Astrocyte (in vitro differentiated cells and primary cell): Measurements from ENCODE around the gene SHROOM3. TPM values are rescaled to one million over a fixed set of nuclear protein-coding genes. Genes with fewer than 3 reads are reported as not detected.

ENCODE experiments used
- DNase-seq: peaks from one replicate; pipeline ENCODE4 v3.0.0-alpha.2; 2010; ENCODE audit warnings: low read depth
- FAIRE-seq: peaks from 2 replicates; lab custom pipeline; 2011; peaks lifted over from hg19 to GRCh38; lab: Jason Lieb, UNC
- H2AFZ ChIP-seq: 2 replicates; pipeline ENCODE4 v1.6.0; 2012; ENCODE audit warnings: low read depth, low read length, inconsistent platforms
- H3K27ac ChIP-seq: 2 replicates; pipeline ENCODE4 v1.5.1; 2011; ENCODE audit warnings: low read depth, low read length, inconsistent platforms
- H3K27me3 ChIP-seq: 2 replicates; pipeline ENCODE4 v1.6.0; 2011; ENCODE audit warnings: low read length, inconsistent platforms; ENCODE audit not compliant: insufficient read depth
- H3K36me3 ChIP-seq: 2 replicates; pipeline ENCODE4 v1.5.1; 2011; ENCODE audit warnings: low read length, inconsistent platforms; ENCODE audit not compliant: insufficient read depth
- H3K4me1 ChIP-seq: 2 replicates; pipeline ENCODE4 v1.5.1; 2011; ENCODE audit warnings: low read length, inconsistent platforms; ENCODE audit not compliant: insufficient read depth
- H3K4me2 ChIP-seq: 2 replicates; pipeline ENCODE4 v1.6.0; 2012; ENCODE audit warnings: low read length, inconsistent platforms
- H3K4me3 ChIP-seq: 2 replicates; pipeline ENCODE4 v1.5.1; 2011; ENCODE audit warnings: low read depth, mild to moderate bottlenecking, low read length, inconsistent platforms; ENCODE audit not compliant: insufficient read depth
- H3K79me2 ChIP-seq: 2 replicates; pipeline ENCODE4 v1.6.0; 2012; ENCODE audit warnings: mild to moderate bottlenecking, low read length, inconsistent platforms; ENCODE audit not compliant: insufficient read depth
- H3K9ac ChIP-seq: 2 replicates; pipeline ENCODE4 v1.6.0; 2012; ENCODE audit warnings: mild to moderate bottlenecking, low read length, inconsistent platforms
- H3K9me3 ChIP-seq: 2 replicates; pipeline ENCODE4 v1.5.1; 2012; ENCODE audit warnings: low read depth, mild to moderate bottlenecking, low read length, inconsistent platforms; ENCODE audit not compliant: insufficient read depth
- H4K20me1 ChIP-seq: 2 replicates; pipeline ENCODE4 v1.6.0; 2012; ENCODE audit warnings: low read length, inconsistent platforms; ENCODE audit not compliant: insufficient read depth
- H3K27ac Mint-ChIP-seq: one replicate; pipeline ENCODE4 v1.8.0; 2021; ENCODE audit warnings: mild to moderate bottlenecking, mixed read lengths; ENCODE audit not compliant: unreplicated experiment
- H3K27me3 Mint-ChIP-seq: one replicate; pipeline ENCODE4 v1.8.0; 2021; ENCODE audit warnings: low read depth, mixed read lengths; ENCODE audit not compliant: unreplicated experiment
- H3K36me3 Mint-ChIP-seq: one replicate; pipeline ENCODE4 v1.8.0; 2021; ENCODE audit warnings: low read depth, mixed read lengths; ENCODE audit not compliant: unreplicated experiment
- H3K4me1 Mint-ChIP-seq: one replicate; pipeline ENCODE4 v1.8.0; 2021; ENCODE audit warnings: low read depth, mixed read lengths; ENCODE audit not compliant: unreplicated experiment
- H3K4me3 Mint-ChIP-seq: one replicate; pipeline ENCODE4 v1.8.0; 2021; ENCODE audit warnings: mild to moderate bottlenecking, moderate library complexity, mixed read lengths; ENCODE audit not compliant: unreplicated experiment
- H3K9me3 Mint-ChIP-seq: one replicate; pipeline ENCODE4 v1.8.0; 2021; ENCODE audit warnings: mild to moderate bottlenecking, mixed read lengths; ENCODE audit not compliant: unreplicated experiment
- CTCF ChIP-seq: IDR thresholded peaks from 2 replicates; pipeline ENCODE4 v1.5.1; 2011; ENCODE audit warnings: low read depth, mild to moderate bottlenecking, inconsistent platforms, low read length, moderate library complexity; ENCODE audit not compliant: insufficient read depth
- EZH2 ChIP-seq: IDR thresholded peaks from 2 replicates; pipeline ENCODE4 v1.6.1; 2012; ENCODE audit warnings: mild to moderate bottlenecking, low read length, inconsistent platforms; ENCODE audit not compliant: insufficient read depth
- total RNA-seq: library from RNA; stranded (reverse); gene quantifications from 2 replicates; pipeline ENCODE4 v1.2.1, GENCODE V29; 2021

SHROOM3 gene
- total RNA-seq, 1 donor from 2014 or later: 64.6 TPM

DNA sequence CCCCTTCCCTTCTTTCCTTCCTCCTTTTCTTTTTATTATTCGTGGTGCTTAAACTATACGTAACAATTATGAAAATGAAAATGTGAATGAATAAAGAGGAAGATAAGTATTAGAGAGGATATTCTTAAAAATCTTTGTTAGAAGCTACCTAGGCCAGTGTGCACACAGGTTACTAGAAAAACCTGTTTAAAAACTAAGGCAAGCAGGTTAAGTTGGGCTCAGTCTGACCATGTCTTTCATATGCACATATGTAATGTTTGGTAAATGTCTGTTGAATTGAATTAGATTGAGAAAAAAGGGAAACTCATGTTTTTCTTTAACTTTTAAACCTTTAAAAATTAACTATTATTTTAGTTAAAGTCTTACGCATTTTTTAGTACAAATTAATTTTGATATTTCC is 7.8 kb downstream of the SHROOM3 start:
- Histone ChIP-seq H2AFZ (no peak overlapping the region), H3K27me3 (no peaks in the 10 kb centered on the region), H3K27ac (no peak overlapping the region), H3K4me1 (peaks cover 12% of the 10 kb centered on the region), H3K4me3 (no peak overlapping the region), H3K9me3 (no peaks in the 10 kb centered on the region), H3K9ac (no peak overlapping the region), H3K79me2 (peaks cover 37% of the 10 kb centered on the region), H3K4me2 (no peak overlapping the region), H4K20me1 (no peaks in the 10 kb centered on the region), H3K36me3 (no peaks in the 10 kb centered on the region)
- H3K9me3 Mint-ChIP-seq: no peaks in the 10 kb centered on the region
- H3K36me3 Mint-ChIP-seq: peaks cover 15% of the 10 kb centered on the region
- peaks cover 17% of the 10 kb centered on the region for H3K4me1 Mint-ChIP-seq
- no peak overlapping the region for H3K4me3 Mint-ChIP-seq
- no peaks in the 10 kb centered on the region for H3K27me3 Mint-ChIP-seq
- TF ChIP-seq CTCF: no peak
- TF ChIP-seq EZH2: no peak
- DNase-seq: no peak
- H3K27ac Mint-ChIP-seq: no peak overlapping the region
- FAIRE-seq: no peak

GRCh38 chr4:76443376-76443775 is 8.3 kb downstream of the SHROOM3 start:
- H3K27me3 ChIP-seq: no peaks in the 10 kb centered on the region
- Mint-ChIP-seq H3K4me3 (no peak overlapping the region), H3K9me3 (no peaks in the 10 kb centered on the region), H3K36me3 (peaks cover 14% of the 10 kb centered on the region), H3K27ac (no peak overlapping the region), H3K4me1 (peaks cover 22% of the 10 kb centered on the region), H3K27me3 (no peaks in the 10 kb centered on the region)
- H3K36me3 ChIP-seq: no peaks in the 10 kb centered on the region
- H3K9ac ChIP-seq: no peak overlapping the region
- no peak overlapping the region for H3K4me3 ChIP-seq
- no peaks in the 10 kb centered on the region for H4K20me1 ChIP-seq
- H2AFZ ChIP-seq: no peak overlapping the region
- H3K9me3 ChIP-seq: no peaks in the 10 kb centered on the region
- H3K4me2 ChIP-seq: no peak overlapping the region
- FAIRE-seq (no peak), DNase-seq (no peak)
- peaks cover 35% of the 10 kb centered on the region for H3K79me2 ChIP-seq
- peaks cover 16% of the 10 kb centered on the region for H3K4me1 ChIP-seq
- no peak overlapping the region for H3K27ac ChIP-seq
- TF ChIP-seq EZH2: no peak
- TF ChIP-seq CTCF: no peak

- FAIRE-seq: no peak
- peaks cover 34% of the 10 kb centered on the region for H3K4me1 ChIP-seq
- no peak for DNase-seq
- peaks cover 21% of the 10 kb centered on the region for H3K79me2 ChIP-seq
- H3K36me3 Mint-ChIP-seq: peaks cover 4% of the 10 kb centered on the region
- H3K27me3 Mint-ChIP-seq: no peaks in the 10 kb centered on the region
- TF ChIP-seq EZH2: no peak
- TF ChIP-seq CTCF: no peak
- H3K27ac ChIP-seq: no peak overlapping the region
- H3K4me3 ChIP-seq: no peak overlapping the region
- H3K4me1 Mint-ChIP-seq: peaks cover 39% of the 10 kb centered on the region
- no peak overlapping the region for H3K4me3 Mint-ChIP-seq
- no peaks in the 10 kb centered on the region for H3K9me3 Mint-ChIP-seq
- no peaks in the 10 kb centered on the region for H4K20me1 ChIP-seq
- H3K9me3 ChIP-seq: no peaks in the 10 kb centered on the region
- H2AFZ ChIP-seq: no peak overlapping the region
- H3K4me2 ChIP-seq: no peak overlapping the region
- no peak overlapping the region for H3K27ac Mint-ChIP-seq
- H3K9ac ChIP-seq: no peak overlapping the region
- H3K27me3 ChIP-seq: no peaks in the 10 kb centered on the region
- H3K36me3 ChIP-seq: no peaks in the 10 kb centered on the region
These were observed 10.9 kb downstream of the SHROOM3 start for GRCh38 chr4:76445911-76446310.
